PC-9 (cell line): ENCODE results near the gene TOM1. TPM values are rescaled to one million over a fixed set of nuclear protein-coding genes. Genes with fewer than 3 reads are reported as not detected.

Experiments
- BruUV-seq: library from RNA; stranded (reverse); fragments of 400-500 nt; replicated peaks from 2 replicates; lab custom pipeline; 2021; lab: Mats Ljungman, UMichigan
- CTCF ChIA-PET: fragments of 300-600 bp; sonication (Branson Sonifier 250); formaldehyde crosslinking; loops from one replicate; lab custom pipeline; 2022; ENCODE audit warnings: antibody characterized with exemption; lab: Charles Lee
- POLR2A ChIA-PET: fragments of 300-600 bp; sonication (Branson Sonifier 250); formaldehyde crosslinking; loops from one replicate; lab custom pipeline; 2022; ENCODE audit warnings: antibody characterized with exemption; ENCODE audit not compliant: unreplicated experiment; lab: Charles Lee
- DNase-seq, 2 experiments: peaks; one replicate each; pipeline versions ENCODE4 v3.0.0 to v3.0.0-alpha.2; 2015 to 2022; ENCODE audit warnings: mixed read lengths in 1 of 2
- H2AFZ ChIP-seq: fragments of 200-600 bp; sonication (generic); 2 replicates; pipeline ENCODE4 v1.8.1; 2017; ENCODE audit warnings: antibody characterized with exemption
- H3F3A ChIP-seq: fragments of 200-600 bp; sonication (generic); 2 replicates; pipeline ENCODE4 v1.8.1; 2017; ENCODE audit warnings: antibody characterized with exemption, mild to moderate bottlenecking, low read depth; ENCODE audit not compliant: insufficient read depth
- H3K27ac ChIP-seq: fragments of 200-600 bp; sonication (generic); 2 replicates; pipeline ENCODE4 v1.6.1; 2016; ENCODE audit warnings: mixed run types
- H3K27me3 ChIP-seq: fragments of 200-600 bp; sonication (generic); 2 replicates; pipeline ENCODE4 v1.6.1; 2016; ENCODE audit warnings: low read depth, mixed run types; ENCODE audit not compliant: insufficient read depth
- H3K36me3 ChIP-seq: fragments of 200-600 bp; sonication (generic); 2 replicates; pipeline ENCODE4 v1.6.1; 2016; ENCODE audit warnings: low read depth, mixed run types
- H3K4me1 ChIP-seq: fragments of 200-600 bp; sonication (generic); replicated peaks from 2 replicates; pipeline ENCODE4 v1.6.1; 2016; ENCODE audit warnings: mixed run types; ENCODE audit not compliant: insufficient read depth
- H3K4me2 ChIP-seq: fragments of 200-600 bp; sonication (generic); 2 replicates; pipeline ENCODE4 v1.6.1; 2017; ENCODE audit warnings: mixed run types
- H3K4me3 ChIP-seq: fragments of 200-600 bp; sonication (generic); 2 replicates; pipeline ENCODE4 v1.6.1; 2016; ENCODE audit warnings: mixed run types
- H3K79me2 ChIP-seq: fragments of 200-600 bp; sonication (generic); 2 replicates; pipeline ENCODE4 v1.6.1; 2017; ENCODE audit warnings: low read depth, mixed run types
- H3K9me2 ChIP-seq: fragments of 200-600 bp; sonication (generic); 2 replicates; pipeline ENCODE4 v1.8.1; 2017; ENCODE audit warnings: mild to moderate bottlenecking; ENCODE audit not compliant: insufficient read depth
- H3K9me3 ChIP-seq: fragments of 200-600 bp; sonication (generic); 2 replicates; pipeline ENCODE4 v1.8.1; 2016; ENCODE audit warnings: low read depth; ENCODE audit not compliant: insufficient read depth
- H4K20me1 ChIP-seq: fragments of 200-600 bp; sonication (generic); 2 replicates; pipeline ENCODE4 v1.8.1; 2017; ENCODE audit not compliant: insufficient read depth
- CTCF ChIP-seq: fragments of 200-600 bp; sonication (generic); conservative IDR thresholded peaks from 2 replicates; pipeline ENCODE4 v1.6.1; 2017; ENCODE audit warnings: mixed run types, antibody characterized with exemption, mild to moderate bottlenecking, moderate library complexity
- EZH2 ChIP-seq: fragments of 200-600 bp; sonication (generic); IDR thresholded peaks from 2 replicates; pipeline ENCODE4 v1.8.0; 2017; ENCODE audit warnings: antibody characterized with exemption, low read depth
- intact Hi-C: fragments of 100-400 bp; cut with micrococcal nuclease; formaldehyde crosslinking; loops from one replicate; pipeline ENCODE4 v1.10.0; 2022; ENCODE audit not compliant: unreplicated experiment
- total RNA-seq: library from RNA; stranded (reverse); gene quantifications from 2 replicates; pipeline ENCODE4 v1.2.3, GENCODE V29; 2021

The TOM1 gene
- total RNA-seq, 1 experiment from 2014 or later = 43.6 TPM

- TF ChIP-seq EZH2 (no peak), CTCF (no peak)
- Histone ChIP-seq H3K9me2 (no peaks in the 10 kb centered on the region), H3K36me3 (no peaks in the 10 kb centered on the region; the same call in 1 of the 2 replicates), H3K79me2 (peaks cover 83% of the 10 kb centered on the region), H2AFZ (no peak overlapping the region), H3K4me1 (peaks cover 64% of the 10 kb centered on the region), H3K4me3 (no peak overlapping the region), H3K27me3 (no peaks in the 10 kb centered on the region), H3K9me3 (no peaks in the 10 kb centered on the region), H3K4me2 (peak overlapping the region; percentile 57), H4K20me1 (no peaks in the 10 kb centered on the region), H3F3A (peaks cover 67% of the 10 kb centered on the region), H3K27ac (peak overlapping the region; percentile 74)
- intact Hi-C loops = loop anchor here (5.0 kb wide), 1 partner anchor 289 kb away; no protein-coding TSS in a partner anchor
- POLR2A ChIA-PET = interaction anchor here (2.3 kb wide), 1 partner anchor 14 kb away, joined by 8 read pairs; the partner anchor contains the start of gene TOM1
- DNase-seq = peak in 1 of 2 experiments; percentile 23
- CTCF ChIA-PET = no interaction called here
- BruUV-seq = no TSS peak
Observed at GRCh38 chr22:35313311-35314121, 13.8 kb downstream of the TOM1 start.

GRCh38 chr22:35314161-35314942 lies 14.7 kb downstream of the TOM1 start:
- no peaks in the 10 kb centered on the region for H3K9me3 ChIP-seq
- BruUV-seq = no TSS peak
- no peaks in the 10 kb centered on the region for H3K27me3 ChIP-seq
- H3K4me3 ChIP-seq = no peak overlapping the region
- no peak overlapping the region for H2AFZ ChIP-seq
- H3K79me2 ChIP-seq = peaks cover 75% of the 10 kb centered on the region
- H3F3A ChIP-seq = peaks cover 67% of the 10 kb centered on the region
- no peak for TF ChIP-seq EZH2
- DNase-seq = peak; percentile 40 to 54
- peaks cover 64% of the 10 kb centered on the region for H3K4me1 ChIP-seq
- no peaks in the 10 kb centered on the region for H4K20me1 ChIP-seq
- peak overlapping the region; percentile 57 for H3K4me2 ChIP-seq
- H3K9me2 ChIP-seq = no peaks in the 10 kb centered on the region
- intact Hi-C loops = loop anchor here (5.0 kb wide), 1 partner anchor 288 kb away; no protein-coding TSS in a partner anchor
- CTCF ChIA-PET = no interaction called here
- POLR2A ChIA-PET = interaction anchor here (2.3 kb wide), 1 partner anchor 15 kb away, joined by 8 read pairs; the partner anchor contains the start of gene TOM1
- no peaks in the 10 kb centered on the region; the same call in 1 of the 2 replicates for H3K36me3 ChIP-seq
- peak overlapping the region; percentile 74 for H3K27ac ChIP-seq

- H4K20me1 ChIP-seq = no peaks in the 10 kb centered on the region
- H3K9me2 ChIP-seq = no peaks in the 10 kb centered on the region
- no peaks in the 10 kb centered on the region for H3K27me3 ChIP-seq
- POLR2A ChIA-PET = interaction anchor here (2.3 kb wide), 1 partner anchor 16 kb away, joined by 8 read pairs; the partner anchor contains the start of gene TOM1
- H3F3A ChIP-seq = peaks cover 59% of the 10 kb centered on the region
- H3K36me3 ChIP-seq = no peaks in the 10 kb centered on the region; the same call in 1 of the 2 replicates
- intact Hi-C loops = no loop called here
- H3K27ac ChIP-seq = peak overlapping the region; percentile 74
- CTCF ChIA-PET = no interaction called here
- TF ChIP-seq CTCF (no peak), EZH2 (no peak)
- H2AFZ ChIP-seq = no peak overlapping the region
- BruUV-seq = no TSS peak
- H3K9me3 ChIP-seq = no peaks in the 10 kb centered on the region
- peaks cover 57% of the 10 kb centered on the region for H3K4me1 ChIP-seq
- peak overlapping the region; percentile 57 for H3K4me2 ChIP-seq
- peaks cover 65% of the 10 kb centered on the region for H3K79me2 ChIP-seq
- no peak overlapping the region for H3K4me3 ChIP-seq
- peak; percentile 64 to 82 for DNase-seq
Observed at GRCh38 chr22:35315141-35315854, 15.6 kb downstream of the TOM1 start.
